Hematopoietic multipotent progenitor cell treated with erythropoietin and hydrocortisone succinate and interleukin-3 and kit ligand, for 15 days (in vitro differentiated cells): ENCODE measurements around the gene GAL3ST1.
A peak's percentile ranks its signal among the peaks of the same experiment; 100 is the strongest.
"Not testable (repeated sequence)": the region's sequence is repeated elsewhere in the genome, so short reads cannot be mapped to it uniquely, and the experiment has no call there.

ENCODE experiments used
- DNase-seq: peaks from one replicate; pipeline ENCODE4 v3.0.0-alpha.2; 2015; ENCODE audit warnings: low spot score

GAL3ST1 gene

DNA sequence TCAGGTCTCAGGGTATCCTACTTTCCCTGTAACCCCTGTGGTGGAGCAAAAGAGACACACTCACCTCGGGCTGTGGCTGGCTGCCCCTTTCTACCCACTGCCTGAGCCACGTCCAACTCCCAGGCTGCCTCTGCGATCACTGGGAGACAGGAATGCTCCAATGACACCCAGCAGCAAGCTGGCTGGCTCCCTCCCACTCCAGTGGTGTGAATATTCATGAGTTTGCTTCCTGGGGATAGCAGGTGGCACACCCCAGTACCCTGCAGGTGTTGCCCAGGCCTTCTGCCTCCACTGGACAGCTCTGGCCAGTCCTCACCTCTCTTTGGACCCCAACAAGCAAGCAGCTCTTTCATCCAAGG, 9.7 kb downstream of the GAL3ST1 start:
- DNase-seq: no peak

DNA sequence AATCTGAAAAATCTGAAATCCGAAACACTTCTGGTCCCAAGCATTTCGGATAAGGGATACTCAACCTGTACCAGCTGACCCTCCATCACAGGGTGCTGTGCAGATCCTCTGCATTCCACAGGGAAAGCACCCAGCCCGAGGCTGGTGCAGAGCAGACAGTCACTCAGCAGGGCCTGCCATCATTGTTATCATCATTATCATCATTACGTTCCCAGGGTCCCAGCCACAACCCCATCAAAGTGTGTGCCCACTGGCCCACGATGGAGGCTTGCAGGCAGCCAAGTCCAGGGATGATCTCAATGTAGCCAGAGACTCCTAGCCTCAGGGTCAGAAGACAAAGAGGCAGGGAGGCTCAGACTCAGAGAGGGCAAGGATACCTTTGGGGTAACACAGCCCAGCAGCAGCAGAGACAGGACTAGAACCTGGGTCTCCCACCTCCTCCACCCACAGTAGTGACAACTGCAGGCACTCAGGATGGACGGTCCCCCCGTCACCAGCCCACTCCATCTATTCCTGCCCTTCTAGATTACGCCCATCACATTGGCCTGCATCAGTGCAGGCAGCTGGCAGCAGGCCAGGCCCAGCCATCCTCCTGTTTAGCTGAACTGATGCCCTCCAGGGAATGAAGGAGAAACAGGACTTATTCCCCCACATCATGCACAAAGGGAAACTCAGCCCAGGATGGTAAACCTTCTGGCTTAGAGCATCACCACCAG, 10.3 kb downstream of the GAL3ST1 start:
- peak; percentile 46 for DNase-seq

DNA sequence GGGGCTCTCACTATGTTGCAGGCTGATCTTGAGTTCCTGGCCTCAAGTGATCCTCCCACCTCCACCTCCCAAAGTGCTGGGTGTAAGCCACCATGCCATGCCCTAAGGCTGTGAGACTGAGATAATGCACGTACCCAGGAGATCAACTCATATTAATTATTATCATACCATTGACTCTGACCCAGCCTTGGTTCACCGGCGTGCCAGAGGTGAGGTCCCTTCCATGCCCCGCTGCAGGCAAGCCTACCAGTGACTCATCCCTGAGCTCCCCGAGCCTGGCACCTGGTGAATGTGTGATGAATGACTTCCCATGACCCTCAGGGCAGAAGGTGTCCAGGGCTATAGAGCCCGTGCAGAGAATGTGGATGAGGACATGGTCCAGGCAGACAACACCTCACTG, 12.1 kb downstream of the GAL3ST1 start:
- DNase-seq: peak; percentile 78

DNA sequence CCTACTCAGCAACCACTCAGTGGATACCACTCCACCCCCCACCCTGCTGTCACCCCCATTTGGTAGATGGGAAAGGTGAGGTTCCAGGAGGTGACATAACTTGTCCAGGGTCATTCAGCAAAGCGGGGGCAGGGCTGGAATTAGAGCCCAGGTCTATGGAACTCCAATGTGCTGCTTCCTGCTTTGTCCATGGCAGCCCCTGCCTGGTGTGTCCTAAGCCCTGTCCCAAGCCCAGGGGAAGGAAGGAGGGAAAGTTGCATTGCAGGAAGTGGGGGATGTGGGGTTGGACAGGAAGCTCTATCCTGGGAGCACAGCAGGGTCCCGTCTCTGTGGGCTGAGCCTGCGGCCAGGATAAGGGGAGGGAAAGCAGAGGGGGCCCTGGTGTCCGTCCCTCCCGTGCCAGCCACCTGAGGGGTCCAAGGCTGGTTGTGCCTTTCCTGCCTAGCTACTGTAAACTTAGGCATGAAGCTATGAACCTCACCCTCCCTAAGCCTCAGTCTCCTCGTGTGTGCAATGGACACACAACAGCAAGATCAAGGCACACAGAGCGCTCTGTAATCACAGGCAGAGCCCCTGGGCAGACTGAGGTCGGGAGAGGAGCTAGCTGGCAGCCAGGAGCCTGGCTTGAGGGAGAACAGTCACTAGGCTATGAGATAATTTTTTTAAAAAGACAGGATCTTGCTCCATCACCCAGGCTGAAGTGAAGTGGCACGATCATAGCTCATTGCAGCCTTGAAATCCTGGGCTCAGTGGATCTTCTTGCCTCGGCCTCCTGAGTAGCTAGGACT, 12.9 kb downstream of the GAL3ST1 start:
- peak; percentile 51 for DNase-seq

DNA sequence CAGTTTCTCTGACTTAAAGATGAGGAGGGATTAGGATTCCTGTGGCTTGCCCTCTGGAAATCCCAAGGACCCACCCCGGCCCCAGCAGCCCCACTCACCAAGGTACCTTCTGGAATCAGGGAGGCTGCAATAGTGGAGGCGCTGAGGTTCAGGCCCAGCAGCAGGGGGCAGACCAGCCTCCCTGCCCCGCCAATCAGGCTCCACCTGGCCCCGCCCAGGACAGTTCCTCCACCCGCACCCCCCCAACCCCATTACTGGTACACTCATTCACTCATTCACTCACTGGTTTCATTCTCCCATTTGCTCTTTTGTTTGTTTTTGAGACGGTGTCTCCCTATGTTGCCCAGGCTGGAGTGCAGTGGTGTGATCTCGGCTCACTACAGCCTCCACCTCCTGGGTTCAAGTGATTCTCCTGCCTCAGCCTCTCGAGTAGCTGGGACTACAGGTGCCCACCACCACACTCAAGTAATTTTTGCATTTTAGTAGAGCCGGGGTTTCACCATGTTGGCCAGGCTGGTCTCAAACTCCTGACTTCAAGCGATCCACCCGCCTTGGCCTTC, 13.7 kb downstream of the GAL3ST1 start:
- peak; percentile 65 for DNase-seq

DNA sequence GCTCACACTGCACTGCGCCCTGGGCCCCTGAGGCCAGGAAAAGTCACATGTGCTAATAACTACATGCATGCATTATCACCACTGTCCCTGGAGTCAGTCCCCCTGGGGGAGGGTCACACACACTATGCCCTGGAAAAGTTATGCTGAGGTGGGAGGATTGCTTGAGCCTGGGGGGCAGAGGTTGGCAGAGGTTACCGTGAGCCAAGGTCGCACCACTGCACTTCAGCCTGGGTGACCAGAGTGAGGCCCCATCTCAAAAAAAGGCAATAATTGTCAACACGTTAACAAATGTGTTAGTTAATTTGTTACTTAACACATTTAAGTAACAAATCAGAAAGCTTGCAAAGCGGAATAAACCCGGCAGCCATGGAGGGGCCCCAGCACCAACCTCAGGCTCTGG, 14.6 kb downstream of the GAL3ST1 start:
- no peak for DNase-seq

DNA sequence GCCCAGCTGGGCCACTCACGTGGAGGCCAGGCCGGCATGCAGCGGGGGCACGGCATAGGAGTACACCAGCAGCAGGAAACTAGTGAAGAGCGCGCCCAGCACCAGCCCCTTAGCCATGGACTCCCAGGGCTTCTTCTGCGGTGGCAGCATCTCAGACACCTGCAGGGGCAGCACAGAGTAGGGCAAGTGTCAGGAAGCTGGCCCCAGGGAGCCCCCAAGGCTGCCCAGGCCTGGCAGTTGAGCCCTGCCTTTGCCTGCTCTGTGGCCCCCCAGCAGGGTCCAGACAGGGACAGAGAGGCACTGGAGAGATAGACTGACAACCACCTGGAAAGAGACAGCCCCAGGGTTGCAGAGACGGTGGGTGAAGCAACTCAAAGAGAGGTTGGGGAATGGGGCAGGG, 17.2 kb downstream of the GAL3ST1 start:
- no peak for DNase-seq

DNA sequence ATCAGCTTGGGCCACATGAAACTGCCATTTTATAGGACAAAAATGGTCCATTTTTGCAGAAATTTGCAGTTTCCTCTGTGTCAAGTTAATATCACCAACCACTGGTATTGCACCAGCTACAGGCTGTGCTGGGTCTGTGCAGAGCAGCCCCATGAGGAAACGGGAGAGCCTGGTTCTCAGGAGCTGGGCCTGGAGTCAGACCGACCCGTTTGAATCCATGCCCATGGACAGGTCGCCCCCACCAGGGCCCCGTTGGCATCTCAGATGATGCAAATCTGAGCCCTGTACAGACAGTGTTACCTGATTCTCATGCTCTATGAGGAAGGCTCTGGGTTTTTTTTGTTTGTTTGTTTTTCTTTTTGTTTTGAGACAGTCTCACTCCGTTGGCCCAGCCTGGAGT, 18.1 kb downstream of the GAL3ST1 start:
- DNase-seq: peak; percentile 38

DNA sequence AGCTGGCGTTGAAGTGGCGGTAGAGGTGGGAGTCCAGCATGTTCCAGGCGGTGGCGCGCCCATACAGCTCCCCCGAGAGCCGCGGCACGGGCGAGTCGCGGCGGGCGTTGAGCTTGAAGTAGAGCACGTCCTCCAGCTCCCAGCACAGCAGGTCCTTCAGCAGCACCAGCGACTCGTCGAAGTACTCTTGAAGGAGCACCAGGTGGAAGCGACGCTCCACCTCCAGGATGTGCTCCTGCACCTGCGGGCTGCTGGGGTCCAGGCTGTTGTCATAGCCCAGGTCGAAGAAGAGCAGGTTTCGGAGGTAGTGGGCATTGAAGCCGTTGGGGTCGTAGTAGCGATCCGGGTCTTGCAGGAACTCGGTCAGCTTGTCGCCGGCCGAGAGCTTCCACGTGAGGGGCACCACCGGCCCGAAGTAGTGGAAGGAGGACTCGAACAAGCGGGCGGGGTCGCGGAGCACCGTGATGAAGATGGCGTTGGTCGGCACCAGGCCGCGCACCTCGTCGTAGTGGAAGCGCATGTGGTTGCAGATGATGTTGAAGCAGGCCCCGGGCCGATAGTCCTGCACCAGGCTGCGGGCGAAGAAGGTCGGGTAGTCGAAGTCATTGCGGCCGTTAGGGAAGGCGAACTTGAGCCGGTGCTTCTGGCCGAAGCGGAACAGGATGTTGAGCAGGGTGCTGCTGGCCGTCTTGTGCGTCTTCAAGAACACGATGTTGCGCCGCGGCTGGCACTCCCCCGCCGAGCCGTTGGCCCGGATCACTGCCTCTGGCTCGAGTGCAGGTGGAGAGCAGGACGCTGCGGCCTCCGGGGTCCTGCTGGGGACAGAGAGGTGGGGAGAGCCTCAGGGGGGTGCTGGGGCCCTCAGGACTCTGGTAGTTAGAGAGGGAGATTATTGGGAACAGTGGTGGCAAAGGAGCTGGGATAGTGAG, 18.9 kb downstream of the GAL3ST1 start:
- DNase-seq: no peak

DNA sequence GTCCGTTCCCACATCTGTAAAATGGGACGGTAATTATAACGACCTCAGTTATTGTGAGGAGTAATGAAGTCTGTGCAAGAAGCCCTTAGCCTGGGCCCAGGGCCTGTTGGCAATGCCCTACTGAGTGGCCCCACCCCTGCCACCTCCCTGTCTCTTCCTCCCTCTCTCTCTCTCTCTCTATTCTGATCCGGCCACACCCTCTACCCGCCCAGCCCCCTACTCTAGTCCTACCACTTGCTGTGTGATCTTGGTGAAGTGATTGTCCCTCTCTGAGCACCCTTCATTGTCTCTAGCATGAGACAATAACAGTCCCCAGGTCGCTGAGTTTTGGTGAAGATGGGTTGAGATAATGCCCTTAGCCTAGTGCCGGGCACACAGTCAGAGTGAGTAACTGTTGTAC, 20.5 kb downstream of the GAL3ST1 start:
- DNase-seq: no peak

DNA sequence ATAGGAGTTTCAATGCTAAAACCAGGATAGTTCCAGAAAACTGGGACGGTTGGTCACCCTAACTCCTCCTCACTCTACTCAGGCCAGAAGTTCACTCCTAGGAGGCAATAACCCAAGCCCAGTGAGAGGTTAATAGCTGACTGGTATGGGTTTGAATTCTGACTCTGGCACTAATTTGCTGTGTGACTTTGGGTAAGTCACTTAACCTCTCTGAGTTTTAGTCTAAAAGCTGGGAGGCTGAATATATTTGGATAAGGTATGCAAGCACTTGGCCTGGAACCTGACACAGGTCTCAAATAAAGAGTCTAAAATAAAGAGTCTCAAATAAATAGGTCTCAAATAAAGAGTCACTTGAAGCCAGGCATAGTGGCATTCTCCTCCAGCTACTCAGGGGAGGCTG, 21.7 kb downstream of the GAL3ST1 start:
- no peak for DNase-seq

DNA sequence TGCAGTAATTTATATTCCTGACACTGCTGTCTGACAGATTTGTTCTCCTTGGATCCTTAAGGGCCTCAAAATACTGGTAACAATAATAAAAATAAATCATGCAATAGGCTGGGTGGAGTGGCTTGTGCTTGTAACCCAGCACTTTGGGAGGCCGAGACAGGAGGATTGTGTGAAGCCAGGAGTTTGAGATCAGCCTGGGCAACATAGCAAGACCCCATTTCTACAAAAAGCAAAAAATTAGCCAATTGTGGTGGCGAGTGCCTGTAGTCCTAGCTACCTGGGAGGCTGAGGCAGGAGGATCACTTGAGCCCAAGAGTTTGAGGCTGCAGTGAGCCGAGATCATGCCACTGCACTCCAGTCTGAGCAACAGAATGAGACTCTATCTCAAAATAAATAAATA, 22.7 kb downstream of the GAL3ST1 start:
- DNase-seq: not testable (repeated sequence)

DNA sequence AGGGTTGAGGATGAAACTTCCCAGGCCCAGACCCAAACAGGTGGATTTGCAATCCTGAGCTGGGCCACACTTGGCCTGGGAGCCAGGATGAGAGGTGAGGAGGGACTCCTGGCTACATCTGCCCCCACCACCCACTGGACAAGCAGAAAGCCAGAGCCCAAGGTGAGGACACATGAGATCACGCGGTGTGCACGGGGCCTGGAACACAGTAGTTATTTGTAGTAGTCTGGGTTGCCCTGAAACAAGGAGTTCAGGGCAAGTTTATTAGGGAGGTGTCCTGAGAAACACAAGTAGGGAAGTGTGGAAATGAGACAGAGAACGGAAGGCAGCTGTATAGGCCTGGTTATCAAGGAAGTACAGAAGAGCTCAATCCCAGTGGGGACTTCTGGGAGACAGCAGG, 27.3 kb downstream of the GAL3ST1 start:
- no peak for DNase-seq

DNA sequence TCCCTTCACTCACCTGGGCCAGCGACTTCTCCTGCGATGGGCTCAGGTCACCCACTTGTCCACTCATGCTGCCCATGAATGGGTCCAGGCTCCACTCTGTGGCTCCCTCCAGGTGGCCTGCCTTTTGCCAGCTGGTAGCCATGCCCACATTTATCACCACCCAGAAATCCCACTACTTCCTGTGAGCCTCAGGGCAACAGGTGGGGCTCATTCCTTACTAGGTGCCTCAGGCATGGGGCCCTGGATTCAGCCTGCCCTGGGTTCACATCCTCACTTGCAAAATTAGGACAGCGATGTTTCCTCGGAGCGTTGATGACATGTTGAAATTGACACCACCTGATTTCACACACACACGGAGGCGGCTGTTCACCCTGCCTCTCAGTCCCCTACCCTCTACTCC, 27.8 kb downstream of the GAL3ST1 start, which contains the start of gene SEC14L6:
TSS of gene SEC14L6 (minus strand) at position 126 of the 400 bp plus-strand sequence. CDS start at position 67, 59 bp downstream.
- no peak for DNase-seq

DNA sequence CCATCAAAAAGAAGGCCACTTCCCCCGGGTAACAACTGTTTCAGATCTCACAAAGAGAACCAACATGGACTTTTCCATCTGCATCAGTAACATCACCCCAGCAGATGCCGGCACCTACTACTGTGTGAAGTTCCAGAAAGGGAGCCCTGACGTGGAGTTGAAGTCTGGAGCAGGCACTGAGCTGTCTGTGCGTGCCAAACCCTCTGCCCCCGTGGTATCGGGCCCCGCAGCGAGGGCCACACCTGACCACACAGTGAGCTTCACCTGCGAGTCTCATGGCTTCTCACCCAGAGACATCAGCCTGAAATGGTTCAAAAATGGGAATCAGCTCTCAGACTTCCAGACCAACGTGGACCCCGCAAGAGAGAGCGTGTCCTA, 31.7 kb downstream of the GAL3ST1 start:
- DNase-seq: no peak

DNA sequence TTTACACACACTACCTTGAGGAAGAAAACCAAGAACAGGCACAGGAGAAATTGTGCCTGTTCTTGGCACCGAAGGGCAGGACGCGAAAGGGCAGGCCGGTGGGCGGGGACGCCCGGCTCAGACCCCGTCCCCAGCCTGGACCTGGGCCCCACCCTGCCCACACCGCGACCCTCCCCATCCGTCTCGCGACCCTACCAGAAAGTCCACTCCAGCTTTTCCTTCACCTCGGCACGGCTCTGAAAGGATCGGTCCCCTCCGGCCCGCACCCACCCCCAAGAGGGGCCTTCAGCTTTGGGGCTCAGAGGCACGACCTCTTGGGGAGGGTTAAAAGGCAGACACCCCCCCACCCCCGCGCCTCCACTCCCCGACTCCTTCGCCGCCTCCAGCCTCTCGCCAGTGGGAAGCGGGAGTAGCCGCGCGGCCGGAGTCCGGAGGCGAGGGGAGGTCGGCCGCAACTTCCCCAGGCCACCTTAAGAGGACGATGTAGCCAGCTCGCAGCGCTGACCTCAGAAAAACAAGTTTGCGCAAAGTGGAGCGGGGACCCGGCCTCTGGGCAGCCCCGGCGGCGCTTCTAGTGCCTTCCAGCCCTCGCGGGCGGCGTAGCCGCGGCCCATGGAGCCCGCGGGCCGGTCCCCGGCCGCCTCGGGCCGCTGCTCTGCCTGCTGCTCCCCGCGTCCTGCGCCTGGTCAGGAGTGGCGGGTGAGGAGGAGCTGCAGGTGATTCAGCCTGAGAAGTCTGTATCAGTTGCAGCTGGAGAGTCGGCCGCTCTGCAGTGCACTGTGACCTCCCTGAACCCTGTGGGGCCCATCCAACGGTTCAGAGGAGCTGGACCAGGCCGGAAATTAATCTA, 32.3 kb downstream of the GAL3ST1 start:
- no peak for DNase-seq

DNA sequence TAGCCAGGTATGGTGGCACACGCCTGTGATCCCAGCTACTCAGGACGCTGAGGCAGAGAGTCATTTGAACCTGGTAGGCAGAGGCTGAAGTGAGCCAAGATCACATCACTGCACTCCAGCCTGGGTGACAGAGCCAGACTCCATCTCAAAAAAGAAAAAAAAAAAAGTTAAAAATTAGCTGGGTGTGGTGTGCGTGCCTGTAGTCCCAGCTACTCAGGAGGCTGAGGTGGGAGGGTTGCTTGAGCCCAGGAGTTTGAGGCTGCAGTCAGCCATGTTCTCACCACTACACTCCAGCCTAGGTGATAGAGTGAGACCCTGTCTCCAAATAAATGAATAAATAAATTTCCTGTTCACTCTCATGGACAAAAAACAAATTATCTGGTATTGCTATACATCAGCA, 33.0 kb downstream of the GAL3ST1 start:
- not testable (repeated sequence) for DNase-seq

DNA sequence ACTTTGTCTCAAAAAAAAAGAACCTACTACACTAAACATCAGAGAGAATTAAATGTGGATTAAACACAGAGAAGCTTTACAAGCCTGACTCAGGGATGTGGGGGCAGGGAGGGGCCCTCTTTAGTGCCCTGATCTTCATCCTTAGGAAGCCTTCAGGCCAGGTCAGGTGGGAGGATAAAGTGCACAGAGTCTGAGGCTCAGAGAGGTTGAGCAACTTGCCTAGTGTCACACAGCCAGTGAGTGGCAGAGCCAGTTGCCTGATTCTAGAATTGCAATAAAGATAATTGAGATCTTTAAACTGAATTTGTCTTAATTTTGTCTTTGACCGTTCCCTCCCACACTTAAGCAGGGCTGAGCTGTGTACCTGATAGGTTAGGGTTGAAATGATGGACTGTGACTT, 35.1 kb downstream of the GAL3ST1 start:
- no peak for DNase-seq

DNA sequence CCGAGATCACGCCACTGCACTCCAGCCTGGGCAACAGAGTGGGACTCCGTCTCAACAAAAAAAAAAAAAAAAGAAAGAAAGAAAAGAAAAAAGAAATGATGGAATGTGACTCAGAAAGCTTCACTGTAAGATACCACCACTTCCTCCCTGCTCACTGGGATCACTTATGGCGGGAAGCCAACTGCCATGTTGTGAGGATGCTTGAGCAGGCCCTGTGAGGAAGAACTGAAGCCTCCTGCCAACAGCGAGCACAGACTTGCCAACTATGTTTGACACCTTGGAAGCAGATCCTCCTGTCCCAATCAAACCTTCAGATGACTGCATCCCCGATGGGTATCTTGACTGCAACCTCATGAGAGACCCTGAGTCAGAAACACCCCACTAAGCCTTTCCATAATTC, 36.2 kb downstream of the GAL3ST1 start:
- DNase-seq: no peak

DNA sequence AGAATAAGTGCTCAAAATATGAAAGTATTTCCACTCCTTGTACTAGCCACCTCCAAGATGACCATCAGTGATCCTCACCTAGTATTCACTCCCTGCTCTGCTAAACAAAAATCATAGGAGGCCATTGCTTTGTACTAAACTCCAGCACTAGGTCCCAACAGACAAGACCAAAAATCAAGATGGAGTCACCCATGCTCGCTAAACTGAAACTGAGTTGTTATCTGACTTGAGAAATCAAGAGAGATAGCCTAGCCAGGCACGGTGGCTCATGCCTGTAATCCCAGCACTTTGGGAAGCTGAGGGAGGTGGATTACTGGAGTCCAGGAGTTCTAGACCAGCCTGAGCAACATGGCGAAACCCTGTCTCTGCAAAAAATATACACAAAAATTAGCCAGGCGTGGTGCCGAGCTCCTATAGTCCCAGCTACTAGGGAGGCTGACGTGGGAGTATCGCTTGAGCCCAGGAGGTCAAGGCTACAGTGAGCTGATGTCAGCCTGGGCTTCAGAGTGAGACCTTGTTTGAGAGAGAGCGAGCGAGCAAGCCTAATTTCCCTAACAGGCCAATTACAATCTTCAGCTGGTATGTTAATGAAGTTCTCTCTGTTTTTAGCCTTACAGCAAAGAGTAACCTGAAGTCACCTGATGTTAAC, 37.3 kb downstream of the GAL3ST1 start:
- no peak for DNase-seq

DNA sequence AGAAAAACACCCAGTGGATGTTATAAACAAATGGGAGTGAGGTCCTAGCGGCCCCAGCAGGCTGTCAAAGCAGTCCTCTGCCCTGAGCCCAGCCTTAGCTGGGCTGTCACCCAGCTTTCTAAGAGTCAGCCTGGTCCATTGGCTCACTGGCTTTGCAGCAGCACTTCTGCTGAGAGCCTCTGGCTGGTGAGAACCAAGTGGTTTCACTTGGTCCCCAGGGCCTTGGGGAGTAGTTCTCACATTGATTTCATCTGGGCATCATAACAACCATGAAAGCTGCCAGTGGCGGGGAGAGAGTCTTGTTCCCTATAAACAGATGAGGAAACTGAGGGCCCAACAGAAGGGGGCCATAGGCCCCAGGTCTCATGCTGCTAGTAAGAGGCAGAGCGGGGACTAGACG, 39.3 kb downstream of the GAL3ST1 start:
- no peak for DNase-seq
